DOHH2 (cell line): ENCODE data around the gene CDHR1.

Experiments
- H3F3A ChIP-seq: fragments of 200-600 bp; sonication (generic), shearing (Covaris generic); 2 replicates; pipeline ENCODE4 v1.6.0; 2016; ENCODE audit warnings: antibody characterized with exemption, mild to moderate bottlenecking; ENCODE audit not compliant: control insufficient read depth, insufficient read depth
- H3K27ac ChIP-seq: fragments of 200-600 bp; sonication (generic); 2 replicates; pipeline ENCODE4 v1.5.1; 2014; ENCODE audit warnings: low read depth, mild to moderate bottlenecking, low read length, moderate library complexity
- H3K27me3 ChIP-seq: fragments of 200-600 bp; sonication (generic); 2 replicates; pipeline ENCODE4 v1.6.1; 2014; ENCODE audit warnings: mild to moderate bottlenecking, low read length, mixed read lengths; ENCODE audit not compliant: control insufficient read depth
- H3K36me3 ChIP-seq: fragments of 200-600 bp; sonication (generic); 2 replicates; pipeline ENCODE4 v1.6.1; 2014; ENCODE audit warnings: mild to moderate bottlenecking, low read length, moderate library complexity, mixed read lengths; ENCODE audit not compliant: control insufficient read depth
- H3K4me1 ChIP-seq: fragments of 200-600 bp; sonication (generic); 2 replicates; pipeline ENCODE4 v1.6.1; 2014; ENCODE audit warnings: mild to moderate bottlenecking, low read length, mixed read lengths; ENCODE audit not compliant: control insufficient read depth
- H3K4me2 ChIP-seq: fragments of 200-600 bp; sonication (generic); 2 replicates; pipeline ENCODE4 v1.6.0; 2014; ENCODE audit warnings: mild to moderate bottlenecking, low read length, moderate library complexity
- H3K4me3 ChIP-seq: fragments of 200-600 bp; sonication (generic); 2 replicates; pipeline ENCODE4 v1.5.1; 2014; ENCODE audit warnings: mild to moderate bottlenecking, low read length, mixed read lengths
- H3K79me2 ChIP-seq: fragments of 200-600 bp; sonication (generic); 2 replicates; pipeline ENCODE4 v1.6.1; 2014; ENCODE audit warnings: mild to moderate bottlenecking, low read length, mixed read lengths; ENCODE audit not compliant: control insufficient read depth
- H3K9me2 ChIP-seq: fragments of 200-600 bp; sonication (generic); replicated peaks from 2 replicates; pipeline ENCODE4 v1.6.1; 2014; ENCODE audit warnings: mild to moderate bottlenecking, low read length, mixed read lengths; ENCODE audit not compliant: control insufficient read depth
- H3K9me3 ChIP-seq: fragments of 200-600 bp; sonication (generic); 2 replicates; pipeline ENCODE4 v1.6.1; 2014; ENCODE audit warnings: antibody characterized with exemption, low read length, mixed read lengths; ENCODE audit not compliant: control insufficient read depth, insufficient read depth
- H4K20me1 ChIP-seq: fragments of 200-600 bp; sonication (generic); 2 replicates; pipeline ENCODE4 v1.6.0; 2014; ENCODE audit warnings: low read depth, mild to moderate bottlenecking, antibody characterized with exemption, low read length, moderate library complexity; ENCODE audit not compliant: control insufficient read depth, insufficient read depth
- CTCF ChIP-seq: fragments of 200-600 bp; sonication (generic); IDR thresholded peaks from one replicate; pipeline ENCODE4 v1.5.1; 2014; ENCODE audit warnings: antibody characterized with exemption, mild to moderate bottlenecking, low read depth, low read length; ENCODE audit not compliant: poor library complexity, severe bottlenecking
- EZH2phosphoT487 ChIP-seq: fragments of 200-600 bp; sonication (generic); IDR thresholded peaks from 2 replicates; pipeline ENCODE4 v1.6.1; 2017; ENCODE audit warnings: borderline replicate concordance, mild to moderate bottlenecking, antibody characterized with exemption, low read length, moderate library complexity, mixed read lengths

The CDHR1 gene

DNA sequence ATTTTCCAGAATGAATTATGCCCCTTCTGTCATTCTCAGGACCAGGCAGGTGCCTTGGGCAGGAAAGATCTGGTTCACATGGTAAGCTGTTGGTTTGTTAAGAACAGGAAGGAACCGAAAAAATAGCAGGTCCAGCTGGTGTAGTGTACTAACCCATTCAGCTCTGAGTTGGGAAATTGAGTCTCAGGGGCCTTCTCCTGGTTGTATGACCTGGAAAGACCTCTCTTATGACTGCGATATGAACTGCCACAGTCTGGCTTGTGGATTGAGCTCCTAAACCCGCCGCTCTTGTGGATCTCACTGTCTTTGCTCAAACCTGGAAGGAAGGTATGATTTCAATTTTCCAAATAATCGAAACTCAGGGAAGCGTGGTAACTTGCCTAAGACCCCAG lies 42.5 kb downstream of the CDHR1 start:
- H4K20me1 ChIP-seq, result no peaks in the 10 kb centered on the region
- no peaks in the 10 kb centered on the region for H3K27me3 ChIP-seq
- no peak overlapping the region for H3K4me3 ChIP-seq
- H3K4me1 ChIP-seq, result no peaks in the 10 kb centered on the region
- no peaks in the 10 kb centered on the region for H3K79me2 ChIP-seq
- TF ChIP-seq CTCF, result no peak
- no peak for TF ChIP-seq EZH2phosphoT487
- no peak overlapping the region for H3K4me2 ChIP-seq
- H3K9me3 ChIP-seq, result no peaks in the 10 kb centered on the region
- H3K9me2 ChIP-seq, result no peaks in the 10 kb centered on the region
- H3K27ac ChIP-seq, result no peak overlapping the region
- H3K36me3 ChIP-seq, result no peaks in the 10 kb centered on the region
- no peaks in the 10 kb centered on the region for H3F3A ChIP-seq

DNA sequence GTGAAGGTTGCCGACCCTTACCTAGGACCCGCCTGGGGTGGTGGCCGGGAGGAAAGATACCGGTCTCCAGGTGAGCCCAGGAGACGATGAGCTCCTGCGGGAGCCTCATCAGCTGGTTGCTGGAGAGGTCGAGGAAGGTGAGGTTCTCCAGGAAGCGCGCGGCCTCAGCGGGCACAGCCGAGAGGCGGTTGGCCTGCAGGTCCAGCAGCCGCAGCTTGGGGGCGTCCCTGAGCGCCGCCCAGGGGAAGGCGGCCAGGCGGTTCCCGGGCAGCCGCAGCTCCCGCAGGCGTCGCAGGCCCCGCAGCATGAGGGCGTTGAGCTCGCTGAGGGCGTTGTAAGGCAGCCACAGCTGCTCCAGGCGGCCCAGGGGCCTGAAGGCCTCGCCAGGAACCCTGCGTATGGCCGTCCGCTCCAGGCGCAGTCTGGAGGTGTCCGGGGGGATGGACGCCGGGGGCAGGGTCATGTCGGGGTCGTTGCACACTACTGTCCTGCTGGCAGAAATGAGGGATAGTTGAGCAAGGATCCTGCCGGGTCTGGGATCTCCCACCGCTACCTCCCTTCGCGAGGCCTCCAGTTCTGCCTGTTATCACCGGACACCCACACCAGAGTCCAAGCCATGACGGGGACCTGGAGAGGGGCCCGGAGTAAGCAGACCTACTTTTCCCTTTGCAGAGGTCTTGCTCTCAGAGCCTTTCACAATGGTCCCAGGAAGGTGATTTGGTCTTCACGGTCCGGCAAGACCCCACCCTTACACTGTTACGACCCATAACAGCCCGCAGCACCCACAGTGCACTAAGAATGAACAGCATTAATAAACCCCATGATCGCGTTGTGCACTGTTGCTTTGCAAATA lies 43.1 kb downstream of the CDHR1 start:
- Histone ChIP-seq H3K9me3 (no peaks in the 10 kb centered on the region), H3F3A (no peaks in the 10 kb centered on the region), H3K36me3 (no peaks in the 10 kb centered on the region), H3K27ac (no peak overlapping the region), H4K20me1 (no peaks in the 10 kb centered on the region), H3K9me2 (no peaks in the 10 kb centered on the region), H3K27me3 (no peaks in the 10 kb centered on the region), H3K4me1 (no peaks in the 10 kb centered on the region), H3K79me2 (no peaks in the 10 kb centered on the region), H3K4me2 (no peak overlapping the region), H3K4me3 (no peak overlapping the region)
- no peak for TF ChIP-seq EZH2phosphoT487
- TF ChIP-seq CTCF, result peak; percentile 36

GRCh38 chr10:84238909-84239308 lies 44.6 kb downstream of the CDHR1 start:
- no peak for TF ChIP-seq EZH2phosphoT487
- no peak for TF ChIP-seq CTCF
- no peaks in the 10 kb centered on the region for H3K36me3 ChIP-seq
- no peaks in the 10 kb centered on the region for H3K9me2 ChIP-seq
- no peak overlapping the region for H3K4me3 ChIP-seq
- H3K9me3 ChIP-seq, result no peaks in the 10 kb centered on the region
- no peaks in the 10 kb centered on the region for H3K4me1 ChIP-seq
- no peaks in the 10 kb centered on the region for H3F3A ChIP-seq
- H3K27me3 ChIP-seq, result no peaks in the 10 kb centered on the region
- no peak overlapping the region for H3K27ac ChIP-seq
- H4K20me1 ChIP-seq, result no peaks in the 10 kb centered on the region
- no peaks in the 10 kb centered on the region for H3K79me2 ChIP-seq
- no peak overlapping the region for H3K4me2 ChIP-seq
